Measurements from ENCODE around the gene CD44. TPM values are rescaled to one million over a fixed set of nuclear protein-coding genes. Genes with fewer than 3 reads are reported as not detected.

Gene CD44
- polyA plus RNA-seq, 2 of the 4 experiments (the other 2 are of a cell fraction), result 309 to 585 TPM

- TF ChIP-seq ZNF302 (CRISPR knock-in tag; IDR thresholded peaks at IDR 0.05) (no peak), PHF8 (IDR thresholded peaks at IDR 0.05; ENCODE audit: borderline replicate concordance, low read depth) (no peak), POLR2A (IDR thresholded peaks at IDR 0.05; ENCODE audit: low read length) (no peak), FOXS1 (CRISPR knock-in tag; IDR thresholded peaks at IDR 0.05) (no peak), MYC (IDR thresholded peaks at IDR 0.05; ENCODE audit: borderline replicate concordance, low read length) (no peak), MAZ (IDR thresholded peaks at IDR 0.05; ENCODE audit: borderline replicate concordance, low read depth, low read length) (no peak)
Observed at GRCh38 chr11:35231076-35231860, 92.3 kb downstream of the CD44 start (continued).

GRCh38 chr11:35232891-35233330, 93.9 kb downstream of the CD44 start:
- peaks cover 9% of the 10 kb centered on the region; the same call in 2 of the 3 replicates for H3K4me1 ChIP-seq
- DNase-seq (ENCODE audit: low read depth in 1 of 2, low spot score in 1 of 2), result no peak
- no peak overlapping the region for H3K27ac ChIP-seq
- no peak overlapping the region for H3K4me2 ChIP-seq
- POLR2A ChIA-PET, result no interaction called here
- no peak for TF ChIP-seq TFCP2L1 (CRISPR knock-in tag; IDR thresholded peaks at IDR 0.05)
- TF ChIP-seq CBX2 (IDR thresholded peaks at IDR 0.05; ENCODE audit: borderline replicate concordance, low read depth), result no peak
- TF ChIP-seq E2F6 (IDR thresholded peaks at IDR 0.05; ENCODE audit: borderline replicate concordance, low read depth), result no peak
- TF ChIP-seq HDAC2 (IDR thresholded peaks at IDR 0.05), result no peak
- TF ChIP-seq GATA3 (IDR thresholded peaks at IDR 0.05; ENCODE audit: borderline replicate concordance), result no peak
- no peak for TF ChIP-seq RAD21 (conservative IDR thresholded peaks at IDR 0.05 in 1 of 2, IDR thresholded peaks at IDR 0.05 in 1 of 2)
- TF ChIP-seq JUN (IDR thresholded peaks at IDR 0.05), result no peak
- TF ChIP-seq, protein P1, sequence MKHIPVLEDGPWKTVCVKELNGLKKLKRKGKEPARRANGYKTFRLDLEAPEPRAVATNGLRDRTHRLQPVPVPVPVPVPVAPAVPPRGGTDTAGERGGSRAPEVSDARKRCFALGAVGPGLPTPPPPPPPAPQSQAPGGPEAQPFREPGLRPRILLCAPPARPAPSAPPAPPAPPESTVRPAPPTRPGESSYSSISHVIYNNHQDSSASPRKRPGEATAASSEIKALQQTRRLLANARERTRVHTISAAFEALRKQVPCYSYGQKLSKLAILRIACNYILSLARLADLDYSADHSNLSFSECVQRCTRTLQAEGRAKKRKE (CRISPR knock-in tag; IDR thresholded peaks at IDR 0.05; ENCODE audit: low read depth), result no peak
- TF ChIP-seq, protein P2, sequence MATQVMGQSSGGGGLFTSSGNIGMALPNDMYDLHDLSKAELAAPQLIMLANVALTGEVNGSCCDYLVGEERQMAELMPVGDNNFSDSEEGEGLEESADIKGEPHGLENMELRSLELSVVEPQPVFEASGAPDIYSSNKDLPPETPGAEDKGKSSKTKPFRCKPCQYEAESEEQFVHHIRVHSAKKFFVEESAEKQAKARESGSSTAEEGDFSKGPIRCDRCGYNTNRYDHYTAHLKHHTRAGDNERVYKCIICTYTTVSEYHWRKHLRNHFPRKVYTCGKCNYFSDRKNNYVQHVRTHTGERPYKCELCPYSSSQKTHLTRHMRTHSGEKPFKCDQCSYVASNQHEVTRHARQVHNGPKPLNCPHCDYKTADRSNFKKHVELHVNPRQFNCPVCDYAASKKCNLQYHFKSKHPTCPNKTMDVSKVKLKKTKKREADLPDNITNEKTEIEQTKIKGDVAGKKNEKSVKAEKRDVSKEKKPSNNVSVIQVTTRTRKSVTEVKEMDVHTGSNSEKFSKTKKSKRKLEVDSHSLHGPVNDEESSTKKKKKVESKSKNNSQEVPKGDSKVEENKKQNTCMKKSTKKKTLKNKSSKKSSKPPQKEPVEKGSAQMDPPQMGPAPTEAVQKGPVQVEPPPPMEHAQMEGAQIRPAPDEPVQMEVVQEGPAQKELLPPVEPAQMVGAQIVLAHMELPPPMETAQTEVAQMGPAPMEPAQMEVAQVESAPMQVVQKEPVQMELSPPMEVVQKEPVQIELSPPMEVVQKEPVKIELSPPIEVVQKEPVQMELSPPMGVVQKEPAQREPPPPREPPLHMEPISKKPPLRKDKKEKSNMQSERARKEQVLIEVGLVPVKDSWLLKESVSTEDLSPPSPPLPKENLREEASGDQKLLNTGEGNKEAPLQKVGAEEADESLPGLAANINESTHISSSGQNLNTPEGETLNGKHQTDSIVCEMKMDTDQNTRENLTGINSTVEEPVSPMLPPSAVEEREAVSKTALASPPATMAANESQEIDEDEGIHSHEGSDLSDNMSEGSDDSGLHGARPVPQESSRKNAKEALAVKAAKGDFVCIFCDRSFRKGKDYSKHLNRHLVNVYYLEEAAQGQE (IDR thresholded peaks at IDR 0.05), result no peak
- no peak for TF ChIP-seq MAZ (IDR thresholded peaks at IDR 0.05; ENCODE audit: borderline replicate concordance, low read depth, low read length)
- TF ChIP-seq RNF2 (IDR thresholded peaks at IDR 0.05; ENCODE audit: borderline replicate concordance, low read depth), result no peak
- TF ChIP-seq CBX8 (IDR thresholded peaks at IDR 0.05), result no peak
- TF ChIP-seq USF2 (IDR thresholded peaks at IDR 0.05), result no peak
- no peak for TF ChIP-seq KDM5A (IDR thresholded peaks at IDR 0.05)
- TF ChIP-seq CEBPB (IDR thresholded peaks at IDR 0.05), result no peak
- 86% methylated on average over 4 of the region's 4 CpGs for WGBS (ENCODE audit: missing lambda C conversion rate)
- H3K4me3 ChIP-seq, result no peak overlapping the region
- H3K9me3 ChIP-seq, result 0 out of 3 replicates have a peak, but pooled peaks cover 3% of the 10 kb centered on the region
- FAIRE-seq, result no peak
- no peak for ATAC-seq
- CTCF ChIA-PET, result interaction anchor here (0.7 kb wide), 1 partner anchor 308 kb away, joined by 3 read pairs; no protein-coding TSS in a partner anchor

Measured in A549 (cell line).